RPMI7951 (cell line): Measurements from ENCODE around the gene MXI1. TPM values are rescaled to one million over a fixed set of nuclear protein-coding genes. Genes with fewer than 3 reads are reported as not detected.
A peak's percentile ranks its signal among the peaks of the same experiment; 100 is the strongest.
"Not testable (repeated sequence)": the region's sequence is repeated elsewhere in the genome, so short reads cannot be mapped to it uniquely, and the experiment has no call there.

Experiments used
- DNase-seq: peaks from one replicate; pipeline ENCODE4 v3.0.0-alpha.2; 2012; ENCODE audit warnings: low read depth
- total RNA-seq: library from RNA; depleted of rRNA; stranded (reverse); fragments of >200 nt; shearing (Covaris generic); gene quantifications from 2 replicates; pipeline ENCODE4 v1.2.3, GENCODE V29; 2014; rRNA removed

MXI1 gene
- total RNA-seq, 1 experiment from 2014 or later = 11.1 TPM

DNA sequence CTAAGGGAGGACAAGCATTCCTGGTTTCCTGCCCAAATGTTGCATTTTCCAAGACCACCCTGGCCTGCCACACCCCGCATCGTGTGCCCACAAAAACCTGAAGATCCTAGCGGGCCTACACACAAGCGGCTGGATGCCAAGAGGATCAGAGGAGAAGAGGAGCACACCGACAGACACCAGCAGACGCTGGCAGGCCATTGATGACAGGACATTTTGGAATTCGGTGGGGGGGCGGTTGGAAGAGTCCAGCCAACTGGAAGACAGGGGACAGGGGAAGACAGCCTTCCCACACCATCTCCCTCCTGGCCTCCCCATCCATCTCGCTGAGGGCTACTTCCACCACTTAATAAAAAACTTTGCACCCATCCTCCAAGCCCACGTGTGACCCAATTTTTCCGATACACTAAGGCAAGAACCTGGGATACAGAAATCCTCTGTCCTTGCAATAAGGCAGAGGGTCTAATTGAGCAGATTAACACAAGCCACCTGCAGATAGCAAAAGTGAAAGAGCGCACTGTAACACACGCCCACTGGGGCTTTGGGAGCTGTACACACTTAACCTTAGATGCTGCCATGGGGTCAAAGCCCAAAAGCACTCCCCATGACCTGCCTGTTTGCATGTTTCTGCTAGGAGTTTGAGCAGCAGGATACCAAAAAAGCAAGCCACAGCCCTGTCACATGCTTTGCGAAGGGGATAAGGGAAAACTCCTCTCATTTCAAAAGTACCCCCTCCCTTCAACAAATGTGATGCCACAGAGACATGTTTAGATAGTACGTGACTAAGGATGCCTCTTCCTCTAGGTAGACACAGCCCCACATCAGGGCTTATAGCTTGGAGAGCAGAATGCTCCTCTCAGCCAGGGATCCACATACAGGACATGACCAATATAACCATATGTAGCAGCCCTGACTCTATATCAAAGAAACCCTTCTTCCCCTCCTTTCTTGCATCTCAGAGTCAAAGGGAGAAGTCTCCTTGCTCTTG lies 110.8 kb downstream of the MXI1 start:
- DNase-seq = no peak

DNA sequence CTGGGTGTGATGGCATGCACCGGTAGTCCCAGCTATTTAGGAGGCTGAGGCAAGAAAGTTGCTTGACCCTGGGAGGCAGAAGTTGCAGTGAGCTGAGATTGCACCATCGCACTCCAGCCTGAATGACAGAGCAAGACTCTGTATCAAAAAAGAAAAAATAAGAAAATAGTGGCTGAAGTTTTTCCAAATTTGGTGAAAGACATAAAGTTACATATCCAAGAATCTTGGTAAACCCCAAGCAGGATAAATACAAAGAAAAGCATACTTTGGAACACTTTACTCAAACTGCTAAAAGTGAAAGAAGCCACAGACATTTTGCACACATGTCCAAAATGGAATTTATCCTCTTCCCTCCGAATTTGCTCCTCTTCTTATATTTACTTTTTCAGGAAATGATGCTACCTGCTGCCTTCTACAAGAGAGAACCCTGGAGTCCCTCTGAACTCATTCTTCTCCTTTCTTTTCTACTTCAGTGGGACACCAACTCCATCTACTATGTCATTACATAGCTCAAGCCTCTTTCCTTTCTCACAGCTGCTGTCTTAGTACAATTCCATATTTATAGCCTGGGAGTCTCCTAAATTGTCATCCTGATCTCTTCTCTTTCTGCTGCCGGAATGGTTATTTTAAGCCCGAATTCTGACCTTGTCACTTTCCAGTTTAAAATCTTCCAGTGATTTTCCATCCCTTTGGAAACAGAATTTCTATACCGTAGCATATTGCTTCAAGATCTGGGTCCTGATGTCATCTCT lies 114.6 kb downstream of the MXI1 start:
- no peak for DNase-seq

DNA sequence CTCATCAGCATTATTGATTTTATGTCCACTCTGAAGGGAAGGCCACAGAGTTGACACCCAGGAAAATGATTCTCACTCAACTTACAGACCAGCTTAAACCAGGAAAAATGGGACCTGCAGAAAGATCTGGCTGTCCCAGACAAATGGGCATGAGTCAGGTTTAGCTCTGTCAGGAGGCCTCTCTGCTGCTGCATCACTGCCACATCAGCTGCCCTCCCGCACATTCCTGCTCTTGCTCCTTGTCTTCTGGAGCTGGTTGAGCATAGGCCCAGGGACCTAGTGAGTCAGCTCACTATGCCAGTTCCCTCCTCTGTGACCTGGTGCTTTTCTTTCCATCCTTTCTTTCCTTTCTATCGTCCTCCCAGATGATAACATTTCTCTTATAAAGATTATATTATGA lies 116.1 kb downstream of the MXI1 start:
- peak; percentile 89 for DNase-seq

DNA sequence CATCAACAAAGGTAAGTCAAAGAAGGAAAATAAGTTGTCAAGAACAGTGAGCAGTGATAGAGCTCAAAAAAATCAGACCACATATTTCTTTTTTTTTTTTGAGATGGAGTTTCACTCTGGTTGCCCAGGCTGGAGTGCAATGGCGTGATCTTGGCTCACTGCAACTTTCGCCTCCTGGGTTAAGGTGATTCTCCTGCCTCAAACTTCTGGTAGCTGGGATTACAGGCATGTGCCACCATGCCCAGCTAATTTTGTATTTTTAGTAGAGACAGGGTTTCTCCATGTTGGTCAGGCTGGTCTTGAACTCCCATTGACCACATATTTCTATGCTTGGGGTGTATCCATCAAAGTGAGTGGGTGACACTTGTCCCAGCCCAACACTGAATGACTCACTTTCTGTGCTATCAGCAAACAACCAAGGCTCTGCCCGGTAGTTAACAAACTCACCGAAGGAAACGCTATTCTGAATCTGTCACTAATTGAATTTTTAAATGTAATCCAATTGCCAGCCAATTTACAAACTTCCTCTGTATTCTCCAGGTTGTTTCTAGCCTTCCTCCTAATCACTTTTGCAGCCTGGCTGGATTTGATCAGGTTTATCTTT lies 116.9 kb downstream of the MXI1 start:
- no peak for DNase-seq

DNA sequence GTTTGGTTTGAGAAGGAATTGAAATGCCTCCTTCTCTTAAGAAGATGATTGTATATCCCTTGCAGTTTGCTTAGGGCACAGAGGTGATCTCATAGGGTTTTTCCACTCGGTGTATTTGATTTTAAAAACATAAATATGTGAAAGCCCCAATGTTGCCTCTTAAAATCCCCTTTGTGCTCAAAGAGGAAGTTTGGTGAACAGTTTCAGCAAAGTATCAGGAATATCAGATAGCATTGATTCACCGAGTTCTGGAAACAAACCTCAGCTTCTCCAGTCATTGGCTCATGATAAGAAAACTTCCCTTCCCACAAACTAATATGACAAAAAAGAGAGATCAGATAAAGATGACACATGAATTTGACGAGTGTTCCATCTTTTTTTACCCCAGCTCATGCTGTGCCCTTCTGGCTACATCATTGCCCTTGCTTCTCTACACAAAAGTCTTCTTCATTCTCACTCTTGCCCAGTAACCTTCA lies 117.4 kb downstream of the MXI1 start:
- DNase-seq = no peak

DNA sequence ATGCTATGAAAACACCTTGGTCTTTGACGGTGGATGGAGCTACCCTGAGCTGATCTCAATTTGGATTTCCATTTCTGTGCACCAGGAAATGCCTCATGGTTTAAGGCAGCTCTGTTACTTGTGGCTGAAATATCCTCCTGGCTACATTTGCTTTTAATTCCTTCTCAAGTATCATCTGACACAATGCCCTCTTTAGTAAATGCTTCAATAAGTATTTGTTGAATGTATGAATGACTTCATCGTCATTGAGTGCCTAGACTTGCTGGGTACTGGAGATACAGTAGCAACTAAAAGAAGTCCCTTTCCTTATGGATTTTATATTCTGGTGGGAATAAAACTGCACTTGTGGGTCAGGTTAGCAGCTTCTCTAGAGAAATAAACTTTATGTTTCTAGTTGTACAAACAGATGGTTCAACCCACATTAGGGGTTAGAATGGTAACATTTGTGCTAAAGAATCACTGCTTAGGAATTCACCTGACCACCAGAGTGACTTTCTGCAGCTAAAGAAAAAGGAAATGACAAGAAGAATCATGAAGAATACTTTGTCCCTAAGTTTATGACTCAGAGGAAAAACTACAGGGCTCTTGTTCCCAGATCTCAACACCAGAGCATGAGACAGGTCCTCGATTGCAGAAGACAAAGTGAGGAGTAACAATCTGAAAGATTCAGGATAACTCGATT lies 119.1 kb downstream of the MXI1 start:
- peak; percentile 87 for DNase-seq

DNA sequence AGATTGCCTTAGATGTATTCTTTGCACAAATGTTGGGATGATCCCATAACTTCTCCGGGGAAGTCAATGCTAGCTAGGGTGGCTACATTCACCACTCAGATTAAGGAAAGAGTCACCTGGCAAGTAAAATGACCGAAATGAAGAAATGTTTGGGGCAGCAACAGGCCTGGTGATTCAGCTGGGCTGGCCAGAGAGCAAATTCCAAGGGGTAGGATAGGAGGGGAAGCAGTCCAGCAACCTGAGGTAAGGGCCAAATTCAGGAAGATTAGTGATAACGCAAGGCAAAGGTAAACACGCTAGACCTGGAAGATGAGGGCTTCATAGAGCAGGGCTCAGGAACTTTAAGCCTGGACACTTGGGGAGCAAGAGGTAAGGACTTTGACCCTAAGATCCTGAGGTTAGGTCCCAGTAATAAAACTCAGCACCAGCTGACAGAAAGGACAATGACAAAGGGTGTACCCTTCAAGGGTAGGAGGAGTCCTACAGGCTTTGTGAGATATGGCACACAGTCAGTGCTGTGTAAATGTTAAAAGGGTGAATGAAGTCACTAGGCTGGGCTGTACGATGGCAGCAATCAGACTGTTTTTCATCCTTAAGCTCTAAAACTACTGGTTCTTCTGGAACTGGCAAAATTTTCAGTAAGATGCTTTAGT lies 120.0 kb downstream of the MXI1 start:
- DNase-seq = no peak

DNA sequence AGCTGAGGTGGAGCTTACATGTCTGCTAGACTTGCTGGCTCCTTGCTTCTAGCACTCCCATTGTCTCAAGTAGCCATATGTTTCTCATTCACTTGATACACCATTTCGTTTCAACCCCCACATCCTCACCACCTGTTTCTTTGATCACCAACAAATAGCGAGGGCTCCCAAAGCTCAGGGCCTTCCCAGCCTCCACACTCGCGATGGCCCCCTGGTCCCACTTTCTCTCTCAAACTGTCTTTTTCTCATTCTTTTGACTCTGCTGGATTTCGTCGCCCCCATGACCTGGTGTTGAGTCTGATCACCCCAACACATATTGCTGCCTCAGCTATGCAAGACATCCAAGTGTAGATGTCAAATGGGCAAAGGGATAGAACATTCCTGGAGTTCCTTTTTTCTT lies 123.3 kb downstream of the MXI1 start:
- DNase-seq = no peak

DNA sequence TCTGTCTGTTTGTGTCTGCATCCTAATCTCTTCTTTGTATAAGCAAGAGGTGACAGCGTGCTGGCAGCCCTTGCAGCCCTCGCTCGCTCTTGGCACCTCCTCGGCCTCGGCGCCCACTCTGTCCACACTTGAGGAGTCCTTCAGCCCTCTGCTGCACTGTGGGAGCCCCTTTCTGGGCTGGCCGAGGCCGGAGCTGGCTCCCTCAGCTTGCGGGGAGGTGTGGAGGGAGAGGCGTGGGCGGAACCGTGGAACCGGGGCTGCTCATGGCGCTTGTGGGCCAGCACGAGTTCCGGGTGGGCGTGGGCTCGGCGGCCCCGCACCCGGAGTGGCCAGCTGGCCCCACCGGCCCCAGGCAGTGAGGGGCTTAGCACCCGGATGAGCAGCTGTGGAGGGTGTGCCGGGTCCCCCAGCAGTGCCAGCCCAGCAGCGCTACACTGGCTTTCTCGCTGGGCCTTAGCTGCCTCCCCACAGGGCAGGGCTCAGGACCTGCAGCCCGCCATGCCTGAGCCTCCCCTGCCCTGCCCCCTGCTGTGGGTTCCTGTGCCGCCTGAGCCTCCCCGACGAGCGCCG lies 123.9 kb downstream of the MXI1 start:
- not testable (repeated sequence) for DNase-seq

DNA sequence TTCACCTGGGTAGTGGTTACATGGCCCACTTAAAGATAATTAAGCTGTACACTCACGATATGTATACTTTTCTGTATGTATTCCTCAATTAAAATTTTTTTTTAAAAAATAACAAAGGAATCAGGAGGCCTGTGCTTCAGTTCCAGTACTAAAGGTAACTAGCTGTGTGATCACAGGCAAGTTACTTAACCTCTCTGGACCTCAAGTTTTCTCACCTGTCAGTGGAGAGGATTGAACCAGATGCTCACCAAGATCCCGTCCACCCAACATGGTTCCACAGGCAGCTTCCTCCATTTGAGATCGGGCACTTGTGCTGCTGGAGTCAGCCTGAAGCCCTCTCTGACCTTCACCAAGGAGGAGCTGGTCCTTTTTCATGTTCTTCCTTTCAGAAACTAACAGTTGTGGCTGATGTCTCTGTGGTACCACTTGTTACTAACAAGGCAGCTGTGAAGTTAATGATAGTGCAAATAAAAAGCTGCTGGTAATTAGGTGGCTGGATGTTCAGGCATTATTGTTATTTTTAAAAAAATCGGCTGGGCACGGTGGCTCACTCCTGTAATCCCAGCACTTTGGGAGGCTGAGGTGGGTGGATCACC lies 126.8 kb downstream of the MXI1 start:
- DNase-seq = no peak

DNA sequence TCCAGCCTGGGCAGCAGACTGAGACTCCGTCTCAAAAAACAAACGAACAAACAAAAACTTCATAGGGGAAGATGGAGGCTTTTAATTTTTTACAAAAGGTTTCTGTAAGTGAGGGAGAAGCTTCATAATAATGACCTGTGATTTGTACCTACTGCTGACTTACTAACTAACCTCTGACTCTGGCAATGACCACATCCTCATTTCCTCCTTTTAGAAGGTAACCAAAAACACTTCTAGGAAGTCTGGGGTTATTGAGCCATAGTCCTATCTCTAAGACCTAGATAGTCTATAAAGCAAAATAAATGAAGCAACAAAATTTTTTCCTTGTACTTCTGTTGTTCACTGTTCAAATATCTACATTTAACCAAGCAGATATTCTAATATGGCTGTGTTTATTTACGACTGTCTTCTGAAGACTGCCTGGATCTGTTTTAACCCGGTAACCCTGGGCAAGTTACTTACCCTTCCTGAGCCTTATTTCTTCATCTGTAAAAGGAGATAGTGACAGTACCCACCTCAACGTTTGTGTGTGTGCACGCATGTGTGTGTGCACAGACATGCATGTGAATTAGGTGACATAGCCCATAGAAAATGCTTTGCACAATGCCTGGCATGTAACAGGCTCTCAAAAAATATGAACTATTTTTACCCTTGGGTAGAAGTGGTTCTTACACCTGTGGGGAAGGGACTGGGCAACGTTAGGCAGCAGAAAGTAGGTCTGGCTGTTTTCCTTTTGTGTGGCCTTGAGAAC lies 128.1 kb downstream of the MXI1 start:
- no peak for DNase-seq

DNA sequence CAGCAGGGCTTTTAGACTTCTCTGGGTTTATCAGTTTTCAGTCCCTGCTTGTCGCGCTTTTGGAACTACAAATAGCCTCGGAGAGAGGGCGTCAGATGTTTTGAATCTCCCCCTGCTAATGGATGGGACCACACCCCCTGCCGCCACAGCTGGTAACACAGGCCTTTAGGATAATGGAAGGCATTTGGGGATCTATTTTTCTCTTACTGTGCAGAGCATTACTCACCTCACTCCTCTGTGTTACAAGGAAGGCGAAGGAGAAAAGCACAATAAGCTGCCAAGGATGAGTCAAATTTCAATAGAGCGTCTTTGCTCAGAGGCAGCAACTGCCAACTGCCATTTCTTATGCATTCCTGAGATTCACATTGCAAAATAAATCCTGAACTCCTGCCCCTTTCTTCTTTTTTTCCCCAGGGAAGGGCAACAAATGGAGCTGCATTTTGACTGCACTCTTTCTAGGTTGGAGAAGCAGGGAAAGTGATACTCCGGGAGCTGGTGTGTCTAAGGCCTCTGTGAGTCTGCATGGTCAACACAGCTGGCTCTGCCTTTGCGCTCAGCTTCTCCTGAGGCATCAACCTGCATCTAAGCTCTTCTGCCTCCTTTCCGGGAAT lies 128.8 kb downstream of the MXI1 start:
- peak; percentile 94 for DNase-seq

Other genes with a start within 250 kb of the MXI1 start
- gene ADD3, start 199.6 kb upstream of the MXI1 start, total RNA-seq = 43.9 and 294 TPM in 2 replicates
- 6.3 and 7.6 TPM in 2 replicates for gene SMNDC1, start 97.3 kb downstream of the MXI1 start, total RNA-seq